K562 (cell line): ENCODE results near the gene PRKG1. TPM values are rescaled to one million over a fixed set of nuclear protein-coding genes. Genes with fewer than 3 reads are reported as not detected.

Source experiments
- ATAC-seq: fragments of 200-7000 bp; cut with Tn5 transposase; 3 replicates; pipeline ENCODE4 v1.9.1; 2020; ENCODE audit warnings: moderate library complexity
- BruUV-seq: library from RNA; stranded (reverse); fragments of 400-500 nt; replicated peaks from 2 replicates; lab custom pipeline; 2021; lab: Mats Ljungman, UMichigan
- CTCF ChIA-PET: fragments of 300-600 bp; formaldehyde crosslinking; extraction: SDS; loops from one replicate; lab custom pipeline; 2021; ENCODE audit warnings: low intra/inter-chr PET ratio; lab: Yijun Ruan, JAX
- POLR2A ChIA-PET: fragments of 300-600, 350-650 bp; sonication (Branson Sonifier 250); formaldehyde crosslinking; extraction: SDS; loops from one replicate; lab custom pipeline; 2021; ENCODE audit warnings: antibody characterized with exemption, inconsistent platforms; lab: Yijun Ruan, JAX
- DNase-seq, 4 experiments: peaks; one replicate each; pipeline versions ENCODE4 v3.0.0 to v3.0.0-alpha.2; 2011 to 2018; ENCODE audit warnings: low spot score in 3 of 4, mixed read lengths in 3 of 4; ENCODE audit errors: extremely low read depth in 1 of 4
- FAIRE-seq: peaks from 2 replicates; lab custom pipeline; 2011; peaks lifted over from hg19 to GRCh38; lab: Jason Lieb, UNC
- H2AFZ ChIP-seq: 2 replicates; pipeline ENCODE4 v1.6.0; 2011; ENCODE audit warnings: low read depth, low read length, control low read depth, inconsistent platforms
- H3K27ac ChIP-seq: fragments of 200-600 bp; 3 replicates; pipeline ENCODE4 v1.8.0; 2011; ENCODE audit warnings: low read depth, mild to moderate bottlenecking, control low read depth, inconsistent platforms, low read length, moderate library complexity, mixed read lengths; ENCODE audit errors: extremely low read depth
- H3K27me3 ChIP-seq, 2 experiments: fragments of 300-600 bp in 1 of 2; 2 replicates in 1 of 2; 3 replicates in 1 of 2; pipeline versions ENCODE4 v1.6.0 to v1.8.0; 2011; ENCODE audit warnings: inconsistent platforms in 2 of 2, low read length in 2 of 2, mild to moderate bottlenecking in 1 of 2, mixed read lengths in 1 of 2, moderate library complexity in 1 of 2; ENCODE audit not compliant: control insufficient read depth in 2 of 2, insufficient read depth in 2 of 2
- H3K36me3 ChIP-seq: fragments of 300-600 bp; 3 replicates; pipeline ENCODE4 v1.8.0; 2011; ENCODE audit warnings: mild to moderate bottlenecking, low read length, inconsistent platforms; ENCODE audit not compliant: control insufficient read depth, insufficient read depth
- H3K4me1 ChIP-seq, 2 experiments: fragments of 200-600 bp in 1 of 2; replicated peaks in 1 of 2; 2 replicates in 1 of 2; 3 replicates in 1 of 2; pipeline versions ENCODE4 v1.5.1 to v1.8.0; 2011; ENCODE audit warnings: inconsistent platforms in 2 of 2, low read length in 2 of 2, mild to moderate bottlenecking in 1 of 2, mixed read lengths in 1 of 2, moderate library complexity in 1 of 2; ENCODE audit not compliant: control insufficient read depth in 2 of 2, insufficient read depth in 2 of 2
- H3K4me2 ChIP-seq: 2 replicates; pipeline ENCODE4 v1.6.1; 2011; ENCODE audit warnings: low read length, control low read depth, inconsistent platforms, mixed read lengths; ENCODE audit not compliant: insufficient read depth
- H3K4me3 ChIP-seq: fragments of 200-600 bp; sonication (generic), shearing (Covaris generic); 2 replicates; pipeline ENCODE4 v1.5.1; 2016; ENCODE audit warnings: control low read depth, inconsistent platforms
- H3K79me2 ChIP-seq: fragments of 200-600 bp; 3 replicates; pipeline ENCODE4 v1.8.0; 2011; ENCODE audit warnings: low read length, inconsistent platforms; ENCODE audit not compliant: control insufficient read depth, insufficient read depth
- H3K9ac ChIP-seq, 2 experiments: 2 replicates each; pipeline versions ENCODE4 v1.6.0 to v1.6.1; 2011; ENCODE audit warnings: low read depth in 2 of 2, low read length in 2 of 2, control low read depth in 1 of 2, inconsistent platforms in 1 of 2, mild to moderate bottlenecking in 1 of 2, mixed read lengths in 1 of 2; ENCODE audit not compliant: insufficient read depth in 1 of 2
- H3K9me1 ChIP-seq: one replicate; pipeline ENCODE4 v1.6.0; 2011; ENCODE audit warnings: inconsistent platforms, mild to moderate bottlenecking, low read length, moderate library complexity; ENCODE audit not compliant: control insufficient read depth, insufficient read depth
- H3K9me3 ChIP-seq: replicated peaks from 2 replicates; pipeline ENCODE4 v1.5.1; 2011; ENCODE audit warnings: low read depth, low read length, inconsistent platforms; ENCODE audit not compliant: control insufficient read depth, insufficient read depth
- H4K20me1 ChIP-seq: replicated peaks from 2 replicates; pipeline ENCODE4 v1.6.1; 2011; ENCODE audit warnings: low read length, inconsistent platforms, mixed read lengths; ENCODE audit not compliant: control insufficient read depth, insufficient read depth
- ARNT ChIP-seq, 2 experiments: fragments of 450-650 bp; IDR thresholded peaks; 2 replicates each; pipeline ENCODE4 v1.6.1; 2016; ENCODE audit warnings: mild to moderate bottlenecking in 1 of 2
- GTF2B ChIP-seq: IDR thresholded peaks from 2 replicates; pipeline ENCODE4 v1.6.1; 2011; ENCODE audit not compliant: insufficient read length; ENCODE audit errors: extremely low read depth
- MCM5 ChIP-seq: fragments of 450-650 bp; IDR thresholded peaks from 2 replicates; pipeline ENCODE4 v1.6.1; 2016; ENCODE audit warnings: low read depth
- MYNN ChIP-seq, 2 experiments: sonication (generic); formaldehyde crosslinking in 1 of 2; IDR thresholded peaks; 2 replicates each; pipeline versions ENCODE4 v1.5.0 to v1.6.1; 2016 to 2020; ENCODE audit warnings: antibody characterized with exemption in 1 of 2, missing genetic modification reagents in 1 of 2
- NR2C2 ChIP-seq, 2 experiments: fragments of 200-800 bp in 1 of 2; sonication (Bioruptor generic) in 1 of 2; sonication (generic) in 1 of 2; formaldehyde crosslinking in 1 of 2; IDR thresholded peaks; 2 replicates each; pipeline versions ENCODE4 v1.6.1 to v1.8.0; 2016 to 2022; ENCODE audit warnings: mild to moderate bottlenecking in 1 of 2, missing compliant biosample characterization in 1 of 2, missing genetic modification characterization in 1 of 2, missing genetic modification reagents in 1 of 2
- TAF15 ChIP-seq: fragments of 200-400 bp; formaldehyde crosslinking; IDR thresholded peaks from 2 replicates; pipeline ENCODE4 v1.6.1; 2017; ENCODE audit warnings: mild to moderate bottlenecking, low read depth, low read length, moderate library complexity
- TARDBP ChIP-seq: fragments of 450-650 bp; IDR thresholded peaks from 2 replicates; pipeline ENCODE4 v1.6.1; 2016
- USF1 ChIP-seq: sonication (generic); formaldehyde crosslinking; IDR thresholded peaks from 2 replicates; pipeline ENCODE4 v1.9.0; 2022; ENCODE audit warnings: mild to moderate bottlenecking, missing genetic modification reagents
- ZNF740 ChIP-seq, 3 experiments: fragments of 200-800 bp in 1 of 3; sonication (Bioruptor generic) in 1 of 3; sonication (generic) in 1 of 3; formaldehyde crosslinking in 1 of 3; IDR thresholded peaks; 2 replicates each; pipeline versions ENCODE4 v1.6.1 to v1.8.0; 2016 to 2022; ENCODE audit warnings: mild to moderate bottlenecking in 2 of 3, missing compliant biosample characterization in 2 of 3, missing genetic modification characterization in 2 of 3, missing genetic modification reagents in 1 of 3
- WGBS: fragments of 100-300 bp; shearing (Covaris generic); methylation state at CpG from one replicate; pipeline ENCODE4 v1.1.6; 2016; ENCODE audit warnings: low coverage, mixed read lengths; ENCODE audit not compliant: insufficient coverage; ENCODE audit errors: missing lambda C conversion rate; 5-methylcytosine and 5-hydroxymethylcytosine counted together
- in situ Hi-C: fragments of 300-500 bp; cut with MboI; formaldehyde crosslinking; loops from 4 replicates; pipeline ENCODE4 v1.15.0; 2018; ENCODE audit warnings: inconsistent platforms, mixed read lengths
- intact Hi-C: fragments of 100-400 bp; cut with micrococcal nuclease; formaldehyde crosslinking; loops from 2 replicates; pipeline ENCODE4 v1.14.2; 2022
- polyA plus RNA-seq, 8 experiments: library from polyadenylated mRNA; depleted of rRNA in 4 of 8; stranded (reverse) in 5 of 8; unstranded in 3 of 8; fragments of >200 nt; fragmentation: Nextera tagmentation in 2 of 8; fragmentation: Illumina TruSeq in 1 of 8; extraction: Ambion mirVana in 2 of 8; extraction: Trizol in 1 of 8; gene quantifications; 2 replicates each; pipeline versions ENCODE4 v1.2.1 to v1.2.3, GENCODE V29; 2011 to 2014; ENCODE audit warnings: inconsistent platforms in 1 of 8, missing spikeins in 1 of 8
- total RNA-seq, 7 experiments: library from RNA; depleted of rRNA in 6 of 7; stranded (reverse); fragments of >200 nt in 6 of 7; fragmentation: Illumina TruSeq in 2 of 7; extraction: Trizol in 2 of 7; gene quantifications; 2 replicates each; pipeline versions ENCODE4 v1.2.1 to v1.2.3, GENCODE V29; 2011 to 2021; ENCODE audit warnings: low replicate concordance in 1 of 7

Gene PRKG1
- total and polyA plus RNA-seq, 9 of the 15 experiments (the other 6 are each of a cell fraction or from before 2014, with no cell fraction given), result 0.22 TPM; not detected in 8

GRCh38 chr10:52197098-52197497 is 1122.8 kb downstream of the PRKG1 start:
- H3K9ac ChIP-seq, result no peak overlapping the region
- H3K27ac ChIP-seq, result no peak overlapping the region
- H3K79me2 ChIP-seq, result no peaks in the 10 kb centered on the region
- DNase-seq (no peak), ATAC-seq (no peak), FAIRE-seq (no peak)
- TF ChIP-seq TAF15 (no peak), GTF2B (no peak), MCM5 (no peak), MYNN (IDR thresholded peaks at IDR 0.05) (no peak), MYNN (CRISPR knock-in tag; IDR thresholded peaks at IDR 0.05) (no peak), USF1 (CRISPR knock-in tag) (no peak), ZNF740 (CRISPR knock-in tag; IDR thresholded peaks at IDR 0.05) (no peak), ZNF740 (tag; IDR thresholded peaks at IDR 0.05) (no peak), TARDBP (no peak), NR2C2 (CRISPR knock-in tag; IDR thresholded peaks at IDR 0.05) (no peak), NR2C2 (tag; IDR thresholded peaks at IDR 0.05) (no peak), ARNT (IDR thresholded peaks at IDR 0.05) (no peak)
- no peaks in the 10 kb centered on the region for H3K4me1 ChIP-seq
- H2AFZ ChIP-seq, result no peak overlapping the region
- no peaks in the 10 kb centered on the region for H3K36me3 ChIP-seq
- ChIA-PET POLR2A (no interaction called here), CTCF (no interaction called here)
- no TSS peak for BruUV-seq
- intact Hi-C loops, result no loop called here
- 0 out of 2 replicates have a peak, but pooled peaks cover 1% of the 10 kb centered on the region for H3K9me3 ChIP-seq
- H3K4me2 ChIP-seq, result no peak overlapping the region
- H3K9me1 ChIP-seq, result no peaks in the 10 kb centered on the region
- no peak overlapping the region for H3K4me3 ChIP-seq
- 0% methylated on average over 3 of the region's 3 CpGs for WGBS
- in situ Hi-C loops, result no loop called here
- H4K20me1 ChIP-seq, result no peaks in the 10 kb centered on the region
- no peaks in the 10 kb centered on the region for H3K27me3 ChIP-seq
